Fibroblast of skin of right biceps (primary cell): ENCODE results near the gene UBR4.

Source experiments
- DNase-seq: peaks from one replicate; pipeline ENCODE4 v3.0.0-alpha.2; 2013

UBR4 gene

GRCh38 chr1:19070197-19070651, 139.8 kb downstream of the UBR4 start:
- no peak for DNase-seq

- DNase-seq: no peak
Measured at GRCh38 chr1:19068639-19069276, 141.3 kb downstream of the UBR4 start.

GRCh38 chr1:19067912-19068638, 142.0 kb downstream of the UBR4 start:
- DNase-seq: no peak

- DNase-seq: no peak
Measured at GRCh38 chr1:19067182-19067911, 142.7 kb downstream of the UBR4 start.

GRCh38 chr1:19066874-19067181, 143.2 kb downstream of the UBR4 start:
- no peak for DNase-seq

GRCh38 chr1:19066248-19066873, 143.7 kb downstream of the UBR4 start:
- no peak for DNase-seq

- no peak for DNase-seq
Measured at GRCh38 chr1:19065526-19066247, 144.4 kb downstream of the UBR4 start.

- no peak for DNase-seq
Measured at GRCh38 chr1:19064906-19065450, 145.1 kb downstream of the UBR4 start.

- no peak for DNase-seq
Measured at GRCh38 chr1:19063122-19063521, 146.9 kb downstream of the UBR4 start.

GRCh38 chr1:19062258-19063029, 147.6 kb downstream of the UBR4 start:
- no peak for DNase-seq

- no peak for DNase-seq
Measured at GRCh38 chr1:19061798-19062197, 148.3 kb downstream of the UBR4 start.

GRCh38 chr1:19061343-19061742, 148.7 kb downstream of the UBR4 start:
- no peak for DNase-seq

- no peak for DNase-seq
Measured at GRCh38 chr1:19059773-19060172, 150.3 kb downstream of the UBR4 start.

- DNase-seq: no peak
Measured at GRCh38 chr1:19058476-19058797, 151.6 kb downstream of the UBR4 start.

- DNase-seq: no peak
Measured at GRCh38 chr1:19057784-19058475, 152.1 kb downstream of the UBR4 start.

- DNase-seq: no peak
Measured at GRCh38 chr1:19057182-19057779, 152.8 kb downstream of the UBR4 start.

GRCh38 chr1:19055701-19056100, 154.4 kb downstream of the UBR4 start:
- no peak for DNase-seq

GRCh38 chr1:19055001-19055400, 155.1 kb downstream of the UBR4 start:
- no peak for DNase-seq

GRCh38 chr1:19054216-19054615, 155.8 kb downstream of the UBR4 start:
- no peak for DNase-seq

- DNase-seq: no peak
Measured at GRCh38 chr1:19053486-19053885, 156.6 kb downstream of the UBR4 start.

- DNase-seq: no peak
Measured at GRCh38 chr1:19049798-19050197, 160.3 kb downstream of the UBR4 start.
